ENCODE results near the gene MPO.

Gene MPO

GRCh38 chr17:58280480-58281217, at the start of gene MPO:
Gene MPO (minus strand): TSS chr17:58280935. CDS start chr17:58280758, 177 bp downstream.
- DNase-seq (ENCODE audit: low spot score), result no peak

- DNase-seq (ENCODE audit: low spot score), result no peak
Observed at GRCh38 chr17:58329810-58330537, 49.2 kb upstream of the MPO start.

GRCh38 chr17:58329035-58329809, 48.5 kb upstream of the MPO start:
- DNase-seq (ENCODE audit: low spot score), result peak; percentile 63

DNA sequence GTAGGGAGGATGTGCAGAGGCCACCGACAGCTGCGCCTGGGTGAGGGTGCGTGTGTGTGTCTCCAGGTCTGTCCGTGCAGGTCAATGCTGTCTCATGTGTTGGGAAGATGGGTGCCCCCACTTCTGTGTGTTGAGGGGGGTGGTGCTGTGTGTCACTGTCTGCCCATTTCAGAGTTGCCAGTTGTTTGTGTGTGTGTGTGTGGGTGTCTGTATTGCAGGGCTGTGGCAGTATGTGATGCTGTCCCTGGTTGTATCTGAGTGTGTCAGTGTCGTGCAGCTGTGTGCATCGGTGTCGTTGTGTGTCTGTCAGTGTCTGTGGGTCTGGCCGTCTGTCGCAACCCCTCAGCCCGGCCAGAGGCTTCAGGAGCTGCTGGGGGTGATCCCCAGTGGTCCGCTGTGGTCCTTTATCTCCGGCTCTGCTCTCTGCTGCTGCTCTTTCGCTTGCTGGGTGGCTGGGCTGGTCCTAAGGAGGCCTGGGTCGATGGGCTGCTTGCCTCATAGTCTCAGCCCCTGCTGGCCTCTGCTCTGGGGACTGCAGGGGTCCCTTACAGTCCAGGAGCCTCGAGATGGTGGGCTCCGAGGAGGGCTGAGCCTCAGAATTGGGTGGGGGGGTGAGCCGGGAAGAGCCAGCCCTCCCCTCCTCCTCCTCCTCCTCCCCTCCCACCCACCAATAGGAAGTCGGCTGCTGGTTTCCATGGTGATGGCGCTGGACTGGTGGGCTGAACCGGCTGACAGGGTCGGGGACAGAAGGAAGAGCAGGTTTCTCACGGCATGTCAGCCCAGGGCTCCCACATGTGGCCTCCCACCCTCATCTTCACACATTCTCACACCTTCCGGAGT, 47.7 kb upstream of the MPO start, which contains the start of gene TSPOAP1:
Gene TSPOAP1, minus strand, starts transcription at position 601 of the 840 bp plus-strand sequence. CDS start 875 bp downstream, outside the sequence.
- peak; percentile 85 for DNase-seq (ENCODE audit: low spot score)

- DNase-seq (ENCODE audit: low spot score), result no peak
Observed at GRCh38 chr17:58327363-58328194, 46.8 kb upstream of the MPO start.

DNA sequence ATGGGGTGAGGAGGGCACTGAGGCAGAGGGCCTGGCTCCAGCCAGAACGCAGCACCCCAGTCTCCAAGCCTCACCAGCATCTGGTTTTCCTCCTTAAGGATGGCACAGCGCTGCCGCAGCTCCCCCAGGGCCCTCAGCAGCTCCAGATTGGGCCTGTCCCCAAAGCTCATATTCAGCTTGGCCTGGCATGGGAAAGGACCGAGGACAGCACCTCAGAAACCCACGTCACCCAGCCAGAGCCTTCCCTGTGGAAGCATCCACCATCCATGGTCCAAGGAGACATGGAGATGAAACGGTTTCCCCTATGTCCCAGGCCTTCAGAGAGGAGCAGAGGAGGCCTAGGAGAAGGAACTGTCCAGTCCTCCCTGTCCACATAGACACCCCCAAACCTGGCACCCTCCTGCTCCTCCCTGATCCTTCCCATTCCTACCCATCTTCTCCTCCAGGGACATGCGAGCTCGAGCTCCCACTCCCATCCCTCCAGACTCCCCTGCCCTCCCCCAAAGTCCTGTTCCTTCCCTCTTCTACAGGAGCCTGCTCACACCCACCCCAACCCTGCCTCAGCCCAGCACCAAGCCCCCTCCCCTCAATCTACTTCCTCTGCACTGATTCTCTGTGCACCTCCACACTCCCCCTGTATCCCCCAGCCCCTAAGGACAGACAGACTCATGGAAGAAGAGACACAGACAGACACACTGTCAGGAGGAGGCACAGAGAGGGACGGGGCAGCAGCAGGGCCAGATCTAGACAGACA, 46.1 kb upstream of the MPO start:
- DNase-seq (ENCODE audit: low spot score), result no peak

DNA sequence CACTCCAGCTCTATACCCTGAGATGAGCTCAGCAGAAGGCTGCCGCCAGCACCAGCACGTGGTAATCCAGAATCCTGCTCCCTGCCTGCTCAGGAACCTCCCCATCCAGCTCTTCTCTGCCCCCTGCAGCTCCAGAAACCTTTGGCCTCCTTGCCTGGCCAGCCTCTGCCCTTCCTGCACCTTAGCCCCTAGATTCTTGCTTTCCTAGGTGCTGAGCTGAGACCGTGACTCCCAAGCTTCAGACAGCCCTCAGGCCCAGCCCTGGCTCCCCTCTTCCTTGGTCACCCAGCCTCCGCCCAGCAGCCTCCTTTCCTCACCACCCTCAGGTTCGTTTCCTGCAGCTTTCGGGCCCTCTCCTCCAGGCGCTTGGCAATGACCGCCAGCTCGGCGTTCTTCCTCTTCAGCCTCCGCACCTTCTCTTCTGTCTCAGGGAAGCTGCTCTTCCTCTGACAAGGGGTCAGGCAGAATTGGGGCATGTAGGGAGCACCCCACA, 45.3 kb upstream of the MPO start:
- no peak for DNase-seq (ENCODE audit: low spot score)

GRCh38 chr17:58325289-58325726, 44.6 kb upstream of the MPO start:
- no peak for DNase-seq (ENCODE audit: low spot score)

GRCh38 chr17:58324409-58325288, 43.9 kb upstream of the MPO start:
- DNase-seq (ENCODE audit: low spot score), result no peak

DNA sequence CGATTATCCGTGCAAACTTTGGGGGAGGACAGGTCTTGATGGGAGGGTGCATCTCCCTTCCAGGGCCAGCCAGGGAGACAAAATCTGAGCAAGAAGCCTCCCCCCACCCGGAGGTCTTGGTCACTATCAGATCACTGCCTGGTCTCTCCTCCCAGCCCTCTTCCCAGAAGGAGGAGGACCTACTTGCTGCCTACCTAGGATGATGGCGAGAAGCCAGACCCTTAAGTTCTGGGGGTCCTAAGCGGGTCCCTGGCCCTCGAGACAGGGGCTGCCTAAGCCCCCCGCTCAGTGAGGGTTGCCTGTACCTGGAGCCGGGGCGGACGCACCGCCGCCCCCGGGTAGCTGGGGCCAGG, 43.3 kb upstream of the MPO start:
- DNase-seq (ENCODE audit: low spot score), result no peak

DNA sequence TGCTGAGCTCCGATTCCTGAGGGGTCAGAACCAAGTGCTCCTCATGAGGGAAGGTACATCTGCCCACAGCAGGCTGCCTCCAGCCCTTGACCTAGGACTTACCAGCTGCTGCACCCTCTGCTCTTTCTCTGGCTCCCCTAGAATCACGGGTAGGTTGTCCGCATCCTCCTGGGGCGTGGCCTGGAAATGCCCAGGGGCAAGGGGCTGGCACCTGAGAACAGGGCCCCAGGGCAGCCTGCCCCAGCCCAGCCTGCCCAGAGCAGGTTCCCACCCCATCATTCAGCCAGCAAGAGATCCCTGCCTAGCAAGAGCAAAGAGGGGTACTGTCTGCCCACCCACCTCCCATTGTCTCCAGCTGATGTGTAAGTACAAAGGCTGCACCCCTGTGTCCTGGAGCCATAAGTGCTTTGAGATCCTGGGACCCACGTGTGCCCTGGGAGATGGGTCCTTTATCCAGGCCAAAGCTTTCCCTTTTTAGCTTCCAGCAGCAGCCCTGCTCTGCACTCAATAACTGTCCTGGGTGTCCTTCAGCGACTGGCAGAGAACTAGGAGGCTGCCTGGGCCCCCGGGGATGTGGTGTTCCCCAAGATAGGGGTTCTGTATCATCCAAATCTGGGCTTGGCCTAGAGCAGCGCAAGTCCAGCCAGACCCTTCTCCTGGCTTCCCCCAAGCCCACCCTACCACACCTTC, 42.8 kb upstream of the MPO start:
- no peak for DNase-seq (ENCODE audit: low spot score)

DNA sequence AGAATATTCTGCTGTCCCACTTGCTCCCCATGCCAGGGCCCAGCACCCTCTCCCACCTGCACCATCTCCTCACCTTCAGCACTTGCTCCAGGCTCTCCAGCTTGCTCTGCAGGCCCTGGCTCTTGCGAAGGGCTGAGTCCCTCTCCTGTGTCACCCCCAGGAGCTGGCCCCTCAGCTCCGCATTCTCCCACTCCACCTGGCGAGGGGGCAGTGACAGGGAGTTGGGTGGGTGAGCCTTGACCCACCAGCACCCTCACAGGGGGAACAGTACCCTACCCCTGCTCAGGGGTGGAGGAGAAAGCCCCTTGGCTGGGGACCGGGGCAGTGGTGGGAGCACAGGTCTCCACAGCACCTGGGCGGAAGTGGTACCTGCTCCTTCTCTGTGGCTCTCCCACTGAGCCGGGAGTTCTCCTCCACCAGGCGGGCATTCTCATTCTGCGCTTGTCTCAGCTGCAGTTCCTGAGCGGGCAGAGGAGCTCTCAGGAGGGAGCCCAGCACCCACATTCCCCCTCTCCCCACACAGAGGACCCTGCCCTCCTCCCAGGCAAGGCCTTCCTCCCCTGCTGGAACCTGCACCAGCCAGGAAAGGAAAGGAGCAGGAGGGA, 41.9 kb upstream of the MPO start:
- DNase-seq (ENCODE audit: low spot score), result no peak

GRCh38 chr17:58321571-58322525, 41.1 kb upstream of the MPO start:
- no peak for DNase-seq (ENCODE audit: low spot score)

GRCh38 chr17:58320570-58321323, 40.0 kb upstream of the MPO start:
- no peak for DNase-seq (ENCODE audit: low spot score)

GRCh38 chr17:58320163-58320558, 39.4 kb upstream of the MPO start:
- DNase-seq (ENCODE audit: low spot score), result no peak
